PC-9 (cell line): Measurements from ENCODE around the gene LEUTX. TPM values are rescaled to one million over a fixed set of nuclear protein-coding genes. Genes with fewer than 3 reads are reported as not detected.

ENCODE experiments used
- BruUV-seq: library from RNA; stranded (reverse); fragments of 400-500 nt; replicated peaks from 2 replicates; lab custom pipeline; 2021; lab: Mats Ljungman, UMichigan
- CTCF ChIA-PET: fragments of 300-600 bp; sonication (Branson Sonifier 250); formaldehyde crosslinking; loops from one replicate; lab custom pipeline; 2022; ENCODE audit warnings: antibody characterized with exemption; lab: Charles Lee
- POLR2A ChIA-PET: fragments of 300-600 bp; sonication (Branson Sonifier 250); formaldehyde crosslinking; loops from one replicate; lab custom pipeline; 2022; ENCODE audit warnings: antibody characterized with exemption; ENCODE audit not compliant: unreplicated experiment; lab: Charles Lee
- DNase-seq, 2 experiments: peaks; one replicate each; pipeline versions ENCODE4 v3.0.0 to v3.0.0-alpha.2; 2015 to 2022; ENCODE audit warnings: mixed read lengths in 1 of 2
- H2AFZ ChIP-seq: fragments of 200-600 bp; sonication (generic); 2 replicates; pipeline ENCODE4 v1.8.1; 2017; ENCODE audit warnings: antibody characterized with exemption
- H3F3A ChIP-seq: fragments of 200-600 bp; sonication (generic); 2 replicates; pipeline ENCODE4 v1.8.1; 2017; ENCODE audit warnings: antibody characterized with exemption, mild to moderate bottlenecking, low read depth; ENCODE audit not compliant: insufficient read depth
- H3K27ac ChIP-seq: fragments of 200-600 bp; sonication (generic); 2 replicates; pipeline ENCODE4 v1.6.1; 2016; ENCODE audit warnings: mixed run types
- H3K27me3 ChIP-seq: fragments of 200-600 bp; sonication (generic); 2 replicates; pipeline ENCODE4 v1.6.1; 2016; ENCODE audit warnings: low read depth, mixed run types; ENCODE audit not compliant: insufficient read depth
- H3K36me3 ChIP-seq: fragments of 200-600 bp; sonication (generic); 2 replicates; pipeline ENCODE4 v1.6.1; 2016; ENCODE audit warnings: low read depth, mixed run types
- H3K4me1 ChIP-seq: fragments of 200-600 bp; sonication (generic); replicated peaks from 2 replicates; pipeline ENCODE4 v1.6.1; 2016; ENCODE audit warnings: mixed run types; ENCODE audit not compliant: insufficient read depth
- H3K4me2 ChIP-seq: fragments of 200-600 bp; sonication (generic); 2 replicates; pipeline ENCODE4 v1.6.1; 2017; ENCODE audit warnings: mixed run types
- H3K4me3 ChIP-seq: fragments of 200-600 bp; sonication (generic); 2 replicates; pipeline ENCODE4 v1.6.1; 2016; ENCODE audit warnings: mixed run types
- H3K79me2 ChIP-seq: fragments of 200-600 bp; sonication (generic); 2 replicates; pipeline ENCODE4 v1.6.1; 2017; ENCODE audit warnings: low read depth, mixed run types
- H3K9me2 ChIP-seq: fragments of 200-600 bp; sonication (generic); 2 replicates; pipeline ENCODE4 v1.8.1; 2017; ENCODE audit warnings: mild to moderate bottlenecking; ENCODE audit not compliant: insufficient read depth
- H3K9me3 ChIP-seq: fragments of 200-600 bp; sonication (generic); 2 replicates; pipeline ENCODE4 v1.8.1; 2016; ENCODE audit warnings: low read depth; ENCODE audit not compliant: insufficient read depth
- H4K20me1 ChIP-seq: fragments of 200-600 bp; sonication (generic); 2 replicates; pipeline ENCODE4 v1.8.1; 2017; ENCODE audit not compliant: insufficient read depth
- CTCF ChIP-seq: fragments of 200-600 bp; sonication (generic); conservative IDR thresholded peaks from 2 replicates; pipeline ENCODE4 v1.6.1; 2017; ENCODE audit warnings: mixed run types, antibody characterized with exemption, mild to moderate bottlenecking, moderate library complexity
- EZH2 ChIP-seq: fragments of 200-600 bp; sonication (generic); IDR thresholded peaks from 2 replicates; pipeline ENCODE4 v1.8.0; 2017; ENCODE audit warnings: antibody characterized with exemption, low read depth
- intact Hi-C: fragments of 100-400 bp; cut with micrococcal nuclease; formaldehyde crosslinking; loops from one replicate; pipeline ENCODE4 v1.10.0; 2022; ENCODE audit not compliant: unreplicated experiment
- total RNA-seq: library from RNA; stranded (reverse); gene quantifications from 2 replicates; pipeline ENCODE4 v1.2.3, GENCODE V29; 2021

LEUTX gene
- total RNA-seq, 1 experiment from 2014 or later = not detected

GRCh38 chr19:39737351-39737750, 41.3 kb upstream of the LEUTX start:
- H3F3A ChIP-seq = no peaks in the 10 kb centered on the region
- H3K79me2 ChIP-seq = no peaks in the 10 kb centered on the region
- intact Hi-C loops = no loop called here
- no peak overlapping the region for H3K4me2 ChIP-seq
- peaks cover 66% of the 10 kb centered on the region for H3K27me3 ChIP-seq
- H3K9me2 ChIP-seq = no peaks in the 10 kb centered on the region
- ChIA-PET CTCF (no interaction called here), POLR2A (no interaction called here)
- no TSS peak for BruUV-seq
- H4K20me1 ChIP-seq = no peaks in the 10 kb centered on the region
- no peak overlapping the region for H3K4me3 ChIP-seq
- no peak overlapping the region for H3K27ac ChIP-seq
- no peak for DNase-seq
- H3K36me3 ChIP-seq = no peaks in the 10 kb centered on the region
- no peaks in the 10 kb centered on the region for H3K4me1 ChIP-seq
- no peak for TF ChIP-seq CTCF
- no peak for TF ChIP-seq EZH2
- no peak overlapping the region for H2AFZ ChIP-seq
- H3K9me3 ChIP-seq = no peaks in the 10 kb centered on the region

GRCh38 chr19:39737891-39738290, 40.8 kb upstream of the LEUTX start, which contains the start of gene CLC:
TSS of gene CLC (minus strand) at chr19:39738029. CDS start at chr19:39737952, 77 bp downstream.
- no peak for DNase-seq
- H3K27ac ChIP-seq = no peak within 1 kb of the TSS
- no peaks in the 10 kb centered on the region for H3F3A ChIP-seq
- H3K4me2 ChIP-seq = no peak within 1 kb of the TSS
- ChIA-PET POLR2A (no interaction called here), CTCF (no interaction called here)
- no peaks in the 10 kb centered on the region for H3K9me2 ChIP-seq
- BruUV-seq = no TSS peak
- TF ChIP-seq CTCF = no peak
- no peak for TF ChIP-seq EZH2
- no peaks in the 10 kb centered on the region for H3K9me3 ChIP-seq
- H3K27me3 ChIP-seq = peaks cover 71% of the 10 kb centered on the region
- intact Hi-C loops = no loop called here
- H3K79me2 ChIP-seq = no peaks in the 10 kb centered on the region
- no peaks in the 10 kb centered on the region for H4K20me1 ChIP-seq
- no peaks in the 10 kb centered on the region for H3K4me1 ChIP-seq
- no peak within 1 kb of the TSS for H3K4me3 ChIP-seq
- H3K36me3 ChIP-seq = no peaks in the 10 kb centered on the region
- no peak within 1 kb of the TSS for H2AFZ ChIP-seq

- no peaks in the 10 kb centered on the region for H3K36me3 ChIP-seq
- H2AFZ ChIP-seq = no peak overlapping the region
- no peak for DNase-seq
- peaks cover 80% of the 10 kb centered on the region for H3K27me3 ChIP-seq
- no peaks in the 10 kb centered on the region for H4K20me1 ChIP-seq
- intact Hi-C loops = no loop called here
- no peaks in the 10 kb centered on the region for H3K4me1 ChIP-seq
- H3K4me3 ChIP-seq = no peak overlapping the region
- H3K27ac ChIP-seq = no peak overlapping the region
- no peaks in the 10 kb centered on the region for H3K9me3 ChIP-seq
- ChIA-PET POLR2A (no interaction called here), CTCF (no interaction called here)
- H3K9me2 ChIP-seq = no peaks in the 10 kb centered on the region
- no peak for TF ChIP-seq CTCF
- no peak for TF ChIP-seq EZH2
- H3K79me2 ChIP-seq = no peaks in the 10 kb centered on the region
- no peaks in the 10 kb centered on the region for H3F3A ChIP-seq
- no peak overlapping the region for H3K4me2 ChIP-seq
- no TSS peak for BruUV-seq
Observed at GRCh38 chr19:39738814-39739213, 39.8 kb upstream of the LEUTX start.
